Aortic smooth muscle cell (primary cell): ENCODE data around the gene ADH7. TPM values are rescaled to one million over a fixed set of nuclear protein-coding genes. Genes with fewer than 3 reads are reported as not detected.

Source experiments
- total RNA-seq: library from RNA; depleted of rRNA; stranded (reverse); fragments of >200 nt; gene quantifications from 2 replicates; pipeline ENCODE4 v1.2.3, GENCODE V29; 2014

Gene ADH7
- not detected in 2 replicates for total RNA-seq

GRCh38 chr4:99435154-99435553 lies at the start of gene ADH7:
Gene ADH7, minus strand, starts transcription at chr4:99435342. Its CDS starts 109 bp downstream, at chr4:99435233.

Other genes starting within 250 kb of the ADH7 start
- 0.12 TPM in 1 of 2 replicates, not detected in the other for gene ADH6, start 216.1 kb downstream of the ADH7 start, total RNA-seq
- 0.19 and 0.79 TPM in 2 replicates for gene ADH1A, start 144.4 kb downstream of the ADH7 start, total RNA-seq
- 3,268 and 4,233 TPM in 2 replicates for gene ADH1B, start 113.9 kb downstream of the ADH7 start, total RNA-seq
- gene ADH1C, start 82.6 kb downstream of the ADH7 start, total RNA-seq, result 0.92 and 1.1 TPM in 2 replicates
- gene C4orf17, start 75.7 kb upstream of the ADH7 start, total RNA-seq, result not detected in 2 replicates
- gene TRMT10A, start 128.7 kb upstream of the ADH7 start, total RNA-seq, result 5.7 and 7.5 TPM in 2 replicates
- gene MTTP, start 139.5 kb upstream of the ADH7 start, total RNA-seq, result 0.13 and 0.25 TPM in 2 replicates
- not detected in 2 replicates for gene C4orf54, start 222.5 kb upstream of the ADH7 start, total RNA-seq